ENCODE data around the gene CAB39L. TPM values are rescaled to one million over a fixed set of nuclear protein-coding genes. Genes with fewer than 3 reads are reported as not detected.

Gene CAB39L
- 6.3 and 17.5 TPM in 2 replicates for total RNA-seq (2014; rRNA removed; shearing (Covaris generic))

- peak; percentile 98 for DNase-seq (ENCODE audit: low spot score)
Observed at GRCh38 chr13:49443704-49444523, at the start of gene CAB39L, which contains the start of gene SETDB2. TSS of gene CAB39L (minus strand) at chr13:49444064. CDS start at chr13:49382910, 61,154 bp downstream. TSS of gene SETDB2 (plus strand) at chr13:49444274. CDS start at chr13:49451894, 7,620 bp downstream.

GRCh38 chr13:49488563-49488962 is 44.7 kb upstream of the CAB39L start:
- DNase-seq (ENCODE audit: low spot score) = no peak

- DNase-seq (ENCODE audit: low spot score) = no peak
Observed at GRCh38 chr13:49481788-49482187, 37.9 kb upstream of the CAB39L start.

GRCh38 chr13:49476529-49476928 is 32.7 kb upstream of the CAB39L start:
- no peak for DNase-seq (ENCODE audit: low spot score)

DNA sequence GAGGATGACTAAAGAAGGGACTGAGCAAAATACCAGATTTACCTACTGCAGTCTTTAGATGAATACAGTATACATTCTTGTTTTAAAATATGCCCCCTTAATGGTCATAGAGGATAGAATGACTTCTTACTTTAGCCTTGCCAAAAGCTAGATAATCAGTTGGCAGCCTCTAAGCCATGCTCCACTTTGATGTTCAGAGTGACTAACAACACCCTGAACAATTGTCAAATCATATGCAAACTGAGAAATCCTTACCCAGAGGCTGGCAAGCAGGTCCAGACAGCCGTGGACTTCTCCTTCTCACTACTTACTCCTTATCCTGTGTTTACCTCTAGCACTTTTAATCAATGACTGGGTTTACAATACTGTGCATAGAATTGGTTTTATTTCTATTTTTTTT is 28.3 kb upstream of the CAB39L start:
- DNase-seq (ENCODE audit: low spot score) = no peak

DNA sequence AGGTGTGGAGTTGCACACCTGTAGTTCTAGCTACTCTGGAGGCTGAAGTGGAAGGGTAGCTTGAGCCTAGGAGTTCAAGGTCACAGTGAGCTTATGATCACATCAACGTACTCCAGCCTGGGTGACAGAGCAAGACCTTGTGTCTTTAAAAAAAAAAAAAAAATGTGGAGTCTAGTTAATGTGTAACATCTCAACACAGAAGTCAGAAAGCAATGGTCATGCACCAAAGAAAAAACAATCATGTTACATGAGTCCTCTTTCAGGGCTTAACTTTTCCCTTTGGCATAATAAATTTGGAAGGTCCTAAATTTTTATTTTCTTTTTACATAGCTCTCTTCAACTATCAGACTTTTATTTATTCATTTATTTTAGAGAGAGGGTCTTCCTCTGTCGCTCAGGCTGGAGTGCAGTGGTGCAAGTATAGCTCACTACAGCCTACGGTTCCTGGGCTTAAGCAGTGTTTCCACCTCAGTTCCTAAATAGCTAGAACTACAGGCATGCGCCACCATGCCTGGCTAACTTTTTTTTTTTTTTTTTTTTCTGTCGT is 22.5 kb upstream of the CAB39L start:
- DNase-seq (ENCODE audit: low spot score) = no peak

DNA sequence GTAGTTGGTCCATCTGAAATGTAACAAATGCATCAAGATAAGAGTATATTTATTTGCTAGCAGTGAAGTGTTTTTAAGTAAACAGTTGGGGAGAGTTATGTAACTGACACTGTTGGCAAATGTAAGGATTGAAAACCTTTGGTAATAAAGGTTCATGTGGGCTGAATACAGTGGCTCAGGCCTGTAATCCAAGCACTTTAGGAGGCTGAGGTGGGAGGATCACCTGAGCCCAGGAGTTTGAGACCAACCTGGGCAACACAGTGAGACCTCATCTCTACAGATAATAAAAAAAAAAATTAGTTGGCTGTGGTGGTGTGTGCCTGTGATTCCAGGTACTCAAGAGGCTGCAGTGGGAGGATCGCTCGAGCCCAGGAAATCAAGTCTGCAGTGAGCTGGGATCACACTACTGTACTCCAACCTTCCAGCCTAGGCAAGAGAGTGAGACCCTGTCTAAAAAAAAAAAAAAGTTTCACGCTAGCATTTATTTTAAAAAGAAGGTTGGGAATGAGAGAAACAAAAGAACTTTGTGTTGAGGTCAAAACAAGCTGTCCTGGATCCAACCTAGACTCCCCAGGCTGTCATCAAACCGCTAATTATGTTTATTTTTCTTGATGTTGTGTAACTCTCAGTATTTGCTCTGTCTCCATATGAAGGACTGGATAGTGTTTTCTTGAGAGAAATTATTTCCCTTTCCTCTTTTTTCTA is 20.9 kb upstream of the CAB39L start:
- DNase-seq (ENCODE audit: low spot score) = no peak

GRCh38 chr13:49464085-49464484 is 20.2 kb upstream of the CAB39L start:
- no peak for DNase-seq (ENCODE audit: low spot score)

DNA sequence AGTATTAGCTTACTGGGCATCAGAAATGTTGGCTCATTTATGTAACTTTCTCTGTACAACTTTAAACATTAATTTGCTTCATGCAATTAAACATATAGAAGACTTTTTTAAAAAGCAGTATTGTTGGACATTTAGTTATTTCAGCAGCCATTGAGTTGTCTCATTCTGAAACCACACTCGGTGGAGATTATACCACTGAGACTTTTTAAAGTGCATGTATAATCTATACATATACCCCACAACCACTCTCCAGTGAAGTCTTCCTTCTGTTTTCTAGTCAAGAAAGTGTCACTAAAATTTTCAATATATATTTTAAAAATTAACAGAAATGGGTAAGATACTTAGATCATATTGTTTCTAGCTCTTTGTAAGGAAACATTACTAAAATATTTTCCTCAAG is 15.7 kb upstream of the CAB39L start:
- DNase-seq (ENCODE audit: low spot score) = no peak

- no peak for DNase-seq (ENCODE audit: low spot score)
Observed at GRCh38 chr13:49457221-49457620, 13.4 kb upstream of the CAB39L start.

DNA sequence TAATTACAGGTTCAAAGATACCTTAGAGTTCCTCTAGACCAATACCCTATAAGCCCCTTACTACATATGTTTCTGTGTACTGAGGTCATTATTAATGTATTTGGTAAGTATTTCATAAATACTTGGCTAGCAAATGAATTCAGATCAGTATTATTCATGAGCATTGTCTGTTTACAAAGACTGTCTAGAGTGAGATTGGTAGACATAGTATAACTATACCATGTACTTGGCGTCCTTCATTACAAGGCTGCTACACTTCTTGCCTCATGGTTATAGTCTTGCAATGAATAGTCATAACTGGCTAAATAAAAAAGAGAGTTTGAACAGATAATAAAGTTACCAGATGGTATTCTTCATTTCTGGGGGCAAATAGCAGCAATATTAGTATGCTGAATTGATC is 12.3 kb upstream of the CAB39L start:
- DNase-seq (ENCODE audit: low spot score) = no peak

DNA sequence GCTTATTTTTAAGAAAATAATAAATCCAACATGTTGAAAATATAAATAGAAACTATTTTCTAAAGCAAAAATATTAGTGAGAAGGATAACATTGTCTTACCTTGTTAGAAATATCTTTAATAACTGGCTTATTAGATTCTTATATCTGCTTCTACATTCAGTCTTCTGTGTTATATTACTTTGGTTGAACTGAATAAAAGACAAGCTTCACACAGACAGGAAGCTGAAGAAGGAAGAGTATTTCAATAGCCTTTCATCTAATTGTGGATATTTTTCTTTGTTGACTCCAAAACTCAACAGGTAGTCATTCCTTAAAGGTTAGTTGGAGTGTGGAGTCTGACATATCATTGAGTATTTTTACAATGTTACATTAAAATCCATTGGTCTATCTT is 11.1 kb upstream of the CAB39L start:
- no peak for DNase-seq (ENCODE audit: low spot score)

DNA sequence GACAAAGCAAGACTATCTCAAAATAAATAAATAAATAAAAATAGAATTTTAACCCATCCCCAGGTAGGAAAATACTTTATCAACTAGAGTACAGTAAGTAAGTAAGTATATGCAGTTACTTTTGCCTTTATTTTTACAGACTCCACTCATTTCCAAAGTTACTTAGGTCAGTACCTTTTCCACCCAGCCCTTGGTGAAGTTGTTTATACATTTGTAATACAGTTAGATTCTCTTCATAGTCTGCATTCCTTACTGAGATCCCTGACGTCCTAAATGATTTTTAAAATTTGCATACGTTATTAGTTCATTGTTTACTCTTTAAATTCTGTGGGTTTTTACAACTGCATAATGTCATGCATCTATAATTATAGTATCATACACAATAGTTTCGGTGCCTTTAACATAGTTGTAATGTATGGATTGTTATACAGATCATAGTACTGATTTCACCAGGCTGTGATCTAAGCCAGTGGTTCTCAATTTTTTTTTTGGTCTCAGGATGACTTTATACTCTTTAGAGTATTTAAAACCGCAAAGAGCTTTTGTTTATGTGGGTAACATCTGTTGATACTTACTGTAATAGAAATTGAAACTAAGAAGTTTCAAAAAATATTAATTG is 10.6 kb upstream of the CAB39L start:
- DNase-seq (ENCODE audit: low spot score) = no peak

DNA sequence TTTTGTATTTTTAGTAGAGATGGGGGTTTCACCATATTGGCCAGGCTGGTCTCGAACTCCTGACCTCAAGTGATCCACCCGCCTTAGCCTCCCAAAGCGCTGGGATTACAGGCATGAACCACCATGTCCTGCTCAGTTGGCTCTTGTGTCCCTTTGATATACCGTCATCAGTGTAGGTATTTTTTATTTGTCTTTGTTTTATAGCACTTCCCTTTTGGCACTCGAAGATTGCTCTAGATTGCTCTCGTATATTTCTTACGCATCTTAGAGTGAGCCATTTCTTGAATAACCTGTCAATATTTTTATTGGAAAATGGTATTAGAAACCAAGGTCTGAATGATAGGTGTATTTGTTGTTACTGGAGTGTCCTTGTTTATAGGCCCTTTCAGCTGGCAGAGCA is 9.6 kb upstream of the CAB39L start:
- DNase-seq (ENCODE audit: low spot score) = no peak

DNA sequence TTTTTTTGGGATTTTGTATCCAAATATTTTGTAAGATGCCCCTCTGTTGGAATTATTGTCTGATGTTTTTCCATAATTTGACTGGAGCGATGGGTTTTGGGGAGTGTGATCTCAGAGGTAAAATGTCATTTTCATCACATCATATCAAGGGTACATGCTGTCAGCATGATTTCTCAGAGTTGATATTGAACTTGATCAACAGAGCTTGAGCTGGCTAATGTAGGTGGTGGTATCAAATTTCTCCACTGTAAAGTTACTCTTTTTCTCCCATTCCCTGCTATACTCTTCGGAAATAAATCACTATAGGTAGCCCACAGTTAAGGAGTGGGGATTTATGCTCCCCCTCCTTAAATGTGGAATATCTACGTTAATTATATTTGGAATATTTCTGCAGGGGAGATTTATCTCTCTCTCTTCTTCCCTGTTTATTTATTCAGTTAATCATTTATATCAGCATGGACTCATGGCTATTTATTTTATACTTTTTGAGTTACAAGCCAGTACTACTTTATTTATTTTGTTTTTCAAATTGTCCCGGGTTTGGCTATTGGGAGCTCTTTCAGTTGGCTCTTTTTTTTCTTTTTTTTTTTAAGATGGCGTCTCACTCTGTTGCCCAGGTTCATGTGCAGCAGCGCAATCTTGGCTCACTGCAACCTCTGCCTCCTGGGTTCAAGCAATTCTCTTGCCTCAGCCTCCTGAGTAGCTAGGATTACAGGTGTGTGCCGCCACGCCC is 9.0 kb upstream of the CAB39L start:
- no peak for DNase-seq (ENCODE audit: low spot score)

GRCh38 chr13:49450105-49450819 is 6.4 kb upstream of the CAB39L start:
- DNase-seq (ENCODE audit: low spot score) = no peak

DNA sequence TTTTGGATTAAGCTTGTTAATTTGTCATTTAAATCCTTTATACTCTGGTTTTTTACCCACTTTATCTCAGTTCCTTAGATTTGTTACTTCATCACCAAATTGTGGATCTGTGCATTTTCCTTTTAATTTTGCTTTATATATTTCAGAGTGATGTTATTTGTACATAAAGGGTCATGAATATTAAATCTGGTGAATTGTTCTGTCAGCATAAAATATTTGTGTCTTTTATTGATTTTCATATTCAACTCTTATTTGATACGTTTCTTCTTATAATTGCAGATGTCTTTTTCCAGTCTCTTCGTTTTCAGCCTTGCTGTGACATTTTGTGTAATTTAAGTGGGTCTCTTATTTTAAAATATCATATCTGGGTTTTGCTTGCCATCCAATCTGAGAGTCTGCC is 4.9 kb upstream of the CAB39L start:
- DNase-seq (ENCODE audit: low spot score) = no peak

DNA sequence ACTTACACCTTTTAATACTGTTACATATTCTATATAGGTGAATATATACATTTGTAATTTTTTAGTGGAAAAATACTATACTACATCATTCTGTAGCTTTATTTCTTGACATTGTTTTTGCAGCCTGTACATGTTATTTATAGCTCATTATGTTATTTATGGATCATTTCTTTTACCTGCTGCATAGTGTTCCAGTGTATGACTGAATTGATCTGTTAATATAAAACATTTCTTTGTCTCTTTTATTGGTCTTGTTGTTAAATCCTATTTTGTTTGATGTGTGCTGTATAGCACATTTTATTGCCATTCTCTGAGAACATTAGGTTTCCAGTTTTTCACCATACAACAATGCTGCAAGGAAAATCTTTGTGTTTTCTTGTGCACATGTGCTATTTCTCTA is 2.6 kb upstream of the CAB39L start:
- no peak for DNase-seq (ENCODE audit: low spot score)

DNA sequence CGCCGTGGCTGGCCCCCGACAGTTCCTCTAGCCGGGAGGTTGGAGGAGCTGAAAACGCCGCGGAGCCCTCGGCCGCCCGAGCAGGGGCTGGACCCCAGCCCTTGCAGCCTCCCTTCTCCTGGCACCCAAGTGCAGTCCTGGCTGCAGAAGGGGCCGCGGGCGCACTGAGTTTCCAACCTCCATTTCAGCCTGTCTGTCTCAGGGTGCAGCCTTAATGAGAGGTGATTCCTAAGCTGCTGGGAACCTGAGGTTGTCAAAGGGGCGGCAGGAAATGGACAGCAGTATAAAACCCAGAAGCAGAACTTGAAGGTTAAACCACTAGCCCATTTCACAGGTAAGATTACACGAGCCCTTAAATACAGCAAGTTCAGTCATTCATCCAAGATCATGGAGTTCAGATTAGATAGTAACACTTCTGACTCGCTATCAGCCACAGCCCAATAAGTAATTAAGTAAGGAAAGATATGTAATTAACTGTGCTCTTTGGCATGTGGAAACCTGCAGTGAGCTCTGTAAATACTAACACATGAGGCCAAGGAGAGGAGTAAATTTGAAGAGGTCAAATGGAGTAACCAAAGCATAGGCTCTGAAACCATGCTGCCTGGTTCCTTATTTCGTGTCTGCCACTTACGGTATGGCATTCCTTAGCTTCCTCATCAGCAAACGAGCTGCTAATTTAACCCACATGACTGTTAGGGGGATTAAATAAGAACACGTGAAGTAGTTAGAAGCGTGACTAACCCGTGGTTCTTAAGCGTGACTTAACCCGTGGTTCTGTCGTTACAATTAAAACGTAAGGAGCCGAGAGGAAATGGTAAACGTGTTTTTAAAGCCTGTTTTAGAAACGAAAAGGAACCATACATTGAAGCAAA is 896 bp upstream of the CAB39L start:
- DNase-seq (ENCODE audit: low spot score) = peak; percentile 44

DNA sequence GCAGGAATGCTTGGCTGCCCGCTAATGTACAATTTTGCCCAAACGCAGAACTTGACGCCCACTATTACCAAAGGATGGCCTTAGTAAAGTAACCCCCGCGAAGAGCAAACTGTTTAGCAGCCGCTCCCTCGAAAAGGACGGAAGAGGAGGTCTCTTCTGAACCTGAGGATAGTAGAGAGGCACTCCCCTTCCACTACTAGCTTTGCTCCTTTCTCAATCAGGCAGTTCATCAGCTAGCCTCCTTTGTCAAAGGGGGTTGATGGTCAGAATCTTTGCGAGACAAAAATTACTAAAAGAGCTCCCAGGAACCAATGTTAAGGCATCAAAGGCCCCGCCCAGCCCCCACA is 534 bp downstream of the CAB39L start:
- no peak for DNase-seq (ENCODE audit: low spot score)
